CD14-positive monocyte (primary cell): Measurements from ENCODE around the gene FSD1. TPM values are rescaled to one million over a fixed set of nuclear protein-coding genes. Genes with fewer than 3 reads are reported as not detected.

ENCODE experiments used
- DNase-seq, 3 donors: peaks; one replicate each; pipeline ENCODE4 v3.0.0-alpha.2; 2011 to 2022
- H2AFZ ChIP-seq: 2 replicates; pipeline ENCODE4 v1.6.0; 2012; ENCODE audit warnings: mild to moderate bottlenecking, low read depth, low read length, inconsistent platforms; ENCODE audit not compliant: insufficient read depth, poor library complexity, severe bottlenecking
- H3K27ac ChIP-seq, 2 donors: 1 replicate in 1 of 2; 2 replicates in 1 of 2; pipeline ENCODE4 v1.5.1; 2012 to 2013; ENCODE audit warnings: low read length in 2 of 2, control low read depth in 1 of 2, inconsistent platforms in 1 of 2, low read depth in 1 of 2, mild to moderate bottlenecking in 1 of 2
- H3K27me3 ChIP-seq, 2 donors: one replicate each; pipeline versions ENCODE4 v1.6.0 to v1.6.1; 2011 to 2013; ENCODE audit warnings: low read length in 2 of 2; ENCODE audit not compliant: control insufficient read depth in 2 of 2, insufficient read depth in 2 of 2
- H3K36me3 ChIP-seq, 2 donors: replicated peaks in 1 of 2; 1 replicate in 1 of 2; 2 replicates in 1 of 2; pipeline versions ENCODE4 v1.5.1 to v1.6.1; 2012 to 2013; ENCODE audit warnings: low read length in 2 of 2, control low read depth in 1 of 2, inconsistent platforms in 1 of 2, mild to moderate bottlenecking in 1 of 2; ENCODE audit not compliant: insufficient read depth in 2 of 2, control insufficient read depth in 1 of 2
- H3K4me1 ChIP-seq, 2 donors: 1 replicate in 1 of 2; 2 replicates in 1 of 2; pipeline versions ENCODE4 v1.5.1 to v1.6.1; 2012 to 2013; ENCODE audit warnings: low read length in 2 of 2, control low read depth in 1 of 2, inconsistent platforms in 1 of 2, mild to moderate bottlenecking in 1 of 2, moderate library complexity in 1 of 2; ENCODE audit not compliant: insufficient read depth in 2 of 2, control insufficient read depth in 1 of 2
- H3K4me2 ChIP-seq: replicated peaks from 2 replicates; pipeline ENCODE3; 2012; ENCODE audit warnings: low read length, moderate library complexity, mild to moderate bottlenecking; ENCODE audit not compliant: poor library complexity, severe bottlenecking; ENCODE audit errors: extremely low read depth
- H3K4me3 ChIP-seq, 3 experiments: fragments of 200-600 bp in 1 of 3; sonication (generic) in 1 of 3; replicated peaks in 1 of 3; 1 replicate in 2 of 3; 2 replicates in 1 of 3; pipeline ENCODE4 v1.5.1; 2011 to 2013; ENCODE audit warnings: low read length in 3 of 3, mild to moderate bottlenecking in 3 of 3, control low read depth in 2 of 3, low read depth in 2 of 3, inconsistent platforms in 1 of 3, moderate library complexity in 1 of 3
- H3K79me2 ChIP-seq: 2 replicates; pipeline ENCODE4 v1.6.0; 2012; ENCODE audit warnings: mild to moderate bottlenecking, control low read depth, inconsistent platforms, low read length, moderate library complexity; ENCODE audit not compliant: insufficient read depth
- H3K9ac ChIP-seq: 2 replicates; pipeline ENCODE4 v1.6.0; 2017; ENCODE audit warnings: low read length, mild to moderate bottlenecking; ENCODE audit not compliant: insufficient read depth, poor library complexity, severe bottlenecking
- H3K9me3 ChIP-seq, 2 donors: replicated peaks in 1 of 2; 1 replicate in 1 of 2; 2 replicates in 1 of 2; pipeline versions ENCODE4 v1.5.1 to v1.6.1; 2012 to 2013; ENCODE audit warnings: low read length in 2 of 2, control low read depth in 1 of 2; ENCODE audit not compliant: control insufficient read depth in 1 of 2, insufficient read depth in 1 of 2
- H4K20me1 ChIP-seq: 2 replicates; pipeline ENCODE4 v1.6.0; 2012; ENCODE audit warnings: mild to moderate bottlenecking, low read length, control low read depth, moderate library complexity; ENCODE audit not compliant: insufficient read depth
- H3K27ac Mint-ChIP-seq, 7 donors: one replicate each; pipeline ENCODE4 v1.8.0; 2020; ENCODE audit warnings: mild to moderate bottlenecking in 7 of 7, mixed read lengths in 7 of 7, moderate library complexity in 6 of 7, inconsistent platforms in 2 of 7
- H3K27me3 Mint-ChIP-seq, 3 donors: one replicate each; pipeline ENCODE4 v1.8.0; 2021 to 2022; ENCODE audit warnings: low read depth in 3 of 3, mild to moderate bottlenecking in 3 of 3, mixed read lengths in 3 of 3, moderate library complexity in 3 of 3, inconsistent platforms in 1 of 3
- H3K36me3 Mint-ChIP-seq, 2 donors: one replicate each; pipeline ENCODE4 v1.8.0; 2020; ENCODE audit warnings: mixed read lengths in 2 of 2, inconsistent platforms in 1 of 2, mild to moderate bottlenecking in 1 of 2
- H3K4me1 Mint-ChIP-seq: one replicate; pipeline ENCODE4 v1.8.0; 2020; ENCODE audit warnings: mild to moderate bottlenecking, mixed read lengths
- H3K4me3 Mint-ChIP-seq, 2 donors: one replicate each; pipeline ENCODE4 v1.8.0; 2020; ENCODE audit warnings: mild to moderate bottlenecking in 2 of 2, mixed read lengths in 2 of 2, moderate library complexity in 1 of 2
- H3K9me3 Mint-ChIP-seq, 7 donors: one replicate each; pipeline ENCODE4 v1.8.0; 2020 to 2022; ENCODE audit warnings: mixed read lengths in 7 of 7, mild to moderate bottlenecking in 6 of 7, moderate library complexity in 6 of 7, inconsistent platforms in 2 of 7
- CTCF ChIP-seq: fragments of 200-600 bp; IDR thresholded peaks from one replicate; pipeline ENCODE4 v1.8.0; 2022; ENCODE audit warnings: antibody characterized with exemption, mild to moderate bottlenecking
- WGBS: methylation state at CpG from one replicate; pipeline ENCODE4 v1.1.5; 2013; ENCODE audit warnings: missing lambda C conversion rate; ENCODE audit not compliant: insufficient coverage; 5-methylcytosine and 5-hydroxymethylcytosine counted together
- intact Hi-C, 2 donors: fragments of 100-400 bp; cut with micrococcal nuclease; formaldehyde crosslinking; loops; one replicate each; pipeline versions ENCODE4 v1.15.0 to v1.15.1; 2023
- polyA plus RNA-seq, 3 donors: library from polyadenylated mRNA; depleted of rRNA in 1 of 3; unstranded in 2 of 3; stranded (reverse) in 1 of 3; fragments of 300-500 nt in 2 of 3; fragments of >200 nt in 1 of 3; fragmentation: Illumina TruSeq in 2 of 3; gene quantifications; 1 replicate in 2 of 3; 2 replicates in 1 of 3; pipeline ENCODE4 v1.2.3, GENCODE V29; 2012 to 2021

The FSD1 gene
- polyA plus RNA-seq, 3 donors: 0.39 TPM; not detected in 2

- no peak for DNase-seq
- H3K27ac Mint-ChIP-seq: peak overlapping the region; percentile 13 to 85 (median 78)
Measured at GRCh38 chr19:4337906-4338440, 33.6 kb downstream of the FSD1 start.

More at GRCh38 chr19:4337906-4338440, 33.6 kb downstream of the FSD1 start:
- Histone ChIP-seq H3K9me3 (no peaks in the 10 kb centered on the region), H3K27me3 (no peaks in the 10 kb centered on the region), H3K79me2 (no peaks in the 10 kb centered on the region), H3K4me1 (peaks cover 17 to 24% of the 10 kb centered on the region in 2 donors), H3K4me2 (peak overlapping the region; percentile 84), H3K4me3 (peak overlapping the region; percentile 46 to 76 (median 63)), H3K9ac (peak overlapping the region; percentile 49), H4K20me1 (no peaks in the 10 kb centered on the region), H3K36me3 (no peaks in the 10 kb centered on the region), H2AFZ (peak overlapping the region; percentile 96), H3K27ac (peak overlapping the region in 1 of 2 donors; percentile 6)
- intact Hi-C loops: loop anchor here in 1 of 2 donors (10.0 kb wide), 1 partner anchor 93 kb away; the partner anchor contains the start of gene YJU2
- peaks cover 0 to 7% (median 0%) of the 10 kb centered on the region in 7 donors for H3K9me3 Mint-ChIP-seq
- H3K36me3 Mint-ChIP-seq: no peaks in the 10 kb centered on the region
- WGBS: 11% methylated on average over 10 of the region's 14 CpGs
- H3K27me3 Mint-ChIP-seq: peaks cover 1 to 14% (median 12%) of the 10 kb centered on the region in 3 donors
- TF ChIP-seq CTCF: no peak
- peaks cover 21% of the 10 kb centered on the region for H3K4me1 Mint-ChIP-seq
- H3K4me3 Mint-ChIP-seq: peak overlapping the region; percentile 96 to 97
